T-helper 1 cell treated with Interleukin-12 subunit alpha and Interleukin-12 subunit beta and Interleukin-4 antibody, amounts not matched to agents 30 μg/mL and 1 μg/mL, for 36 hours (primary cell): Measurements from ENCODE around the gene HP1BP3.
A peak's percentile ranks its signal among the peaks of the same experiment; 100 is the strongest.

Experiments
- H3K27ac Mint-ChIP-seq: one replicate; pipeline ENCODE4 v1.8.0; 2021; ENCODE audit warnings: mild to moderate bottlenecking, mixed read lengths
- H3K27me3 Mint-ChIP-seq: one replicate; pipeline ENCODE4 v1.8.0; 2021; ENCODE audit warnings: low read depth, mixed read lengths
- H3K36me3 Mint-ChIP-seq: one replicate; pipeline ENCODE4 v1.8.0; 2021; ENCODE audit warnings: low read depth, mixed read lengths
- H3K4me1 Mint-ChIP-seq: one replicate; pipeline ENCODE4 v1.8.0; 2021; ENCODE audit warnings: low read depth, mixed read lengths
- H3K4me3 Mint-ChIP-seq: one replicate; pipeline ENCODE4 v1.8.0; 2021; ENCODE audit warnings: mild to moderate bottlenecking, moderate library complexity, mixed read lengths
- H3K9me3 Mint-ChIP-seq: one replicate; pipeline ENCODE4 v1.8.0; 2021; ENCODE audit warnings: mixed read lengths

HP1BP3 gene

DNA sequence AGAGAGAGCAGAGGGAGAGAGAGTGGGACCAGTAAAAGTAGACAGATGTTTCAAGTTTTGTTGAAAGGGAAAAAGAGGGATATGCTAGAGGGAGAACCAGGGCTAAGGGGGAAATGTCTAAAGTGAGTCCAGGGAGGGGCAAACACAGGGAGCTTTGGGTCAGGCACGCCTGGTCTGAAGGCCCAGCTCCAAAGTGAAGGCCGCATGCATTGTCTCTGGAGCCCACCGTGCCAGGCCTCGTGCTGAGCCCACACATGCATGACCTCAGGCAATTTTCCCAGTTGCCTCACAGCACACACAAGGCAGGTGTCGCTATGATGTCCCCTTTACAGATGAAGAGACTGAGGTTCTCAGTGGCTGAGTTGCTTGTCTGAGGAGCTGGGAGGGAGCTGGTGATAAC is 85.3 kb downstream of the HP1BP3 start:
- Mint-ChIP-seq H3K4me1 (peaks cover 2% of the 10 kb centered on the region), H3K27ac (no peak overlapping the region), H3K4me3 (no peak overlapping the region), H3K27me3 (peaks cover 7% of the 10 kb centered on the region), H3K9me3 (no peaks in the 10 kb centered on the region), H3K36me3 (no peaks in the 10 kb centered on the region)

DNA sequence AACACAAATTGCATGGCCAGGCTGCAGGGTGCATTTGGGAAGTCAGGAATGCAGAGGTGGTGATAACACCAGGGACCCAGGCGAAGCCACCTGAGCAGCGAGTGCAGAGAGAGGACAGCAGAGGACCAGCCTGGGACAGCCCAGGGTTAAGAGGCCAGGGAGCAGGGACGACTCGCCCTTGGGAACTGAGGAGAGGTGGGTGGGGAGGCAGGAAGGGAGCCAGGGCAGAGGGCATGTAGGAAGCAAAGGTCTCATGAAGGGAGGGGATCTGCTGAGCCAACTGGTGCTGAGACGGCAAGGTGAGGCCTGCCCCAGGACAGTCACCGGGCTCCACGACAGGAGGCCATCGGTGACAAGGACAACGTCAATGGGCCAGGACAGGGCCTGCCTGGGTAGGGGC is 85.7 kb downstream of the HP1BP3 start:
- H3K4me3 Mint-ChIP-seq: no peak overlapping the region
- H3K27ac Mint-ChIP-seq: no peak overlapping the region
- H3K4me1 Mint-ChIP-seq: peaks cover 4% of the 10 kb centered on the region
- H3K27me3 Mint-ChIP-seq: peaks cover 7% of the 10 kb centered on the region
- H3K36me3 Mint-ChIP-seq: no peaks in the 10 kb centered on the region
- H3K9me3 Mint-ChIP-seq: no peaks in the 10 kb centered on the region

DNA sequence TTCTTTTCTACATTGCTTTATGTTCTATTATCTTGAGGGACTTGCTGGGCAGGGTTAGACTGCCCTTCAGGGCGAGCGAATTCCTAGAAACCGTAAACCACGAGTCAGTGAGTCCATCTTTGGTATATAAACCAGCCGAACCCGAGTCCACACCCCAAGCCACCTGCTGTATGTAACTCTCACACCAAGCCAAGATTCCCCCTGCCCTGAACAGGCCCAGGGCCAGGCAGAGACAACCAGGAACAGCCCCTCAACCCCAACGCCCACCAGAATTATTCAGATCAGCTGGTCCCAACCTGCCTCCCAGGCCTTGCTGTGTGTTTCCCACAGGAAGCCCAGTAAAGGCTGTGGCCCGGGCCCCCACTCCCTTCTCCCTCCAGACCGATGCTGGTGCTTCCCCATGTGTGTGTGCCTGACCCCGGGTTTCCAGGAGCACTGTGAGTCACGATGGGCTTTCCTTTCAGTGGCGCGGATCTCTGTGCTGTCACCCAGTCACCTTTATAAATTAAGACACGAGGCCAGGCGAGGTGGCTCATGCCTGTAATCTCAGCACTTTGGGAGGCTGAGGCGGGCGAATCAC is 86.4 kb downstream of the HP1BP3 start:
- Mint-ChIP-seq H3K27ac (no peak overlapping the region), H3K9me3 (no peaks in the 10 kb centered on the region), H3K4me3 (no peak overlapping the region), H3K4me1 (peaks cover 10% of the 10 kb centered on the region), H3K36me3 (no peaks in the 10 kb centered on the region), H3K27me3 (peaks cover 12% of the 10 kb centered on the region)

DNA sequence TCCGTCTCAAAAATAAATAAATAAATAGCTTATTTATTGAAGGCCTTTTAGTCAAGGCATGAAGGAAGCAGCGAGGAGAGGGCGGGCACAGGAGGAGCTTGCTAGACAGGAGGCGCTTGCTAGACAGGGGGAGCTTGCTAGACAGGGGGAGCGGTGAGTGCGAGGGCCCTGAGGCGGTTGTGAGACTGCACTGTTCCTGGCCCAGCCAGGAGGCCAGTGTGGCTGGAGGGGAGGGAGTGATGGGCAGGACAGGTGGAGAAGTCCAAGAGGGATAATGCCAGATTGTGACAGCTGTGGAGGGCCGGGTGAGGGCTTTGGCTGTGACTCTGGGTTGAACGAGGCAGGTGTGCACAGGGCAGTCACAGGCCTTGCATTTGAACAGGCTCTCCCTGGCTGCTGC is 87.5 kb downstream of the HP1BP3 start:
- H3K27ac Mint-ChIP-seq: no peak overlapping the region
- no peak overlapping the region for H3K4me3 Mint-ChIP-seq
- no peaks in the 10 kb centered on the region for H3K36me3 Mint-ChIP-seq
- H3K4me1 Mint-ChIP-seq: peaks cover 10% of the 10 kb centered on the region
- no peaks in the 10 kb centered on the region for H3K9me3 Mint-ChIP-seq
- H3K27me3 Mint-ChIP-seq: peaks cover 18% of the 10 kb centered on the region

DNA sequence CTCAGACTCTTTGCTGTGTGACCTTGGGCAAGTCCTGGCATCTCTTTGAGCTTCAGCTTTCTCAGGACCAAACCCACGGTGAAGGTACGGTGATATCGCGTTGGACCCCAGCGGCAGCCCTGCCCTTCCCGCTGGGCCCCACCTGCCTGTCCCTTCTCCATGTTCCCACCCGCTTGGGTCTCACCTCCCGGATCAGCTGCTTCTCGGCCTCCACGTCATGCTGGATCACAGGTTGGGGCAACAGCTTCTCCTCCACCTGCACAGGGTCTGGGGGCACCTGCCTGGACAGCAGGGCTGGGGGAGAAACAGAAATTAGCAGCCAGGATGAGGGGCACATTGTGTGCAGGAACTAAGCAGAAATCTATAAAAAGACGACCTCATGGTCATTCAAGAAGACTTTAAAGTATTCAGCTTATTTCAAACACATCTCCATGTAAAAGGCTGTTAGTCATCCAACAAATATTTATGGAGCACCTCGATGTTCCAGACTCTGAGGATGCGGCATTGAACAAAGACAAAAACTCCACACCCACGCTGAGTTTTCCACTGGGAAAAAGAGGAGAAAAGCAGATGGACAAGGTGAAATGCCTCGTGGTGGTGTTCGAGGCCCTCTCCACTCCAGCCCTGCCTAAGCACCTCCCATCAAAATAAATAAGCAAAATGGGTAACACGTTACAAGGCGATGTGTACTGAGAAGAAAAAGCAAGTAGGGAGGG is 88.8 kb downstream of the HP1BP3 start:
- Mint-ChIP-seq H3K27ac (no peak overlapping the region), H3K4me1 (peaks cover 10% of the 10 kb centered on the region), H3K27me3 (peaks cover 21% of the 10 kb centered on the region), H3K36me3 (no peaks in the 10 kb centered on the region), H3K9me3 (no peaks in the 10 kb centered on the region), H3K4me3 (no peak overlapping the region)

DNA sequence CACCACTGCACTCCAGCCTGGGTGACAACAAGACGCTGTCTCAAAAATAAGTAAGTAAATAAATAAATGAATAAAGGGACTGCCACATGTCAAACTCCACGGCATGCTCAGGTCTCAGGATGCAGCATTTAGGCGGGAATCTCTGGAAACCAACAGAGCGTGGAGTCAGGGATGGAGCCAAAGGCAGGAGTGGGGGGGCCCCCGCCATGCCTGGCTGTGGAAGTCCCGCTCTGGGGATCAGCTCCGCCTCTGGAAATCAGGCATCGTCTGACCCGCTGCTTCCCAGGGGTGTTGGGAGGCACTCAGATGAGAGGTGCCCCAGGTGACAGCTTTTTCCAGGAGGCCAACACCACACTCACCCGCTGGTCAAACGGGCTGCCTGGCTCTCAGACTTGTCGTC is 89.5 kb downstream of the HP1BP3 start:
- Mint-ChIP-seq H3K27ac (no peak overlapping the region), H3K9me3 (no peaks in the 10 kb centered on the region), H3K4me1 (peaks cover 10% of the 10 kb centered on the region), H3K4me3 (no peak overlapping the region), H3K36me3 (no peaks in the 10 kb centered on the region), H3K27me3 (peaks cover 18% of the 10 kb centered on the region)

DNA sequence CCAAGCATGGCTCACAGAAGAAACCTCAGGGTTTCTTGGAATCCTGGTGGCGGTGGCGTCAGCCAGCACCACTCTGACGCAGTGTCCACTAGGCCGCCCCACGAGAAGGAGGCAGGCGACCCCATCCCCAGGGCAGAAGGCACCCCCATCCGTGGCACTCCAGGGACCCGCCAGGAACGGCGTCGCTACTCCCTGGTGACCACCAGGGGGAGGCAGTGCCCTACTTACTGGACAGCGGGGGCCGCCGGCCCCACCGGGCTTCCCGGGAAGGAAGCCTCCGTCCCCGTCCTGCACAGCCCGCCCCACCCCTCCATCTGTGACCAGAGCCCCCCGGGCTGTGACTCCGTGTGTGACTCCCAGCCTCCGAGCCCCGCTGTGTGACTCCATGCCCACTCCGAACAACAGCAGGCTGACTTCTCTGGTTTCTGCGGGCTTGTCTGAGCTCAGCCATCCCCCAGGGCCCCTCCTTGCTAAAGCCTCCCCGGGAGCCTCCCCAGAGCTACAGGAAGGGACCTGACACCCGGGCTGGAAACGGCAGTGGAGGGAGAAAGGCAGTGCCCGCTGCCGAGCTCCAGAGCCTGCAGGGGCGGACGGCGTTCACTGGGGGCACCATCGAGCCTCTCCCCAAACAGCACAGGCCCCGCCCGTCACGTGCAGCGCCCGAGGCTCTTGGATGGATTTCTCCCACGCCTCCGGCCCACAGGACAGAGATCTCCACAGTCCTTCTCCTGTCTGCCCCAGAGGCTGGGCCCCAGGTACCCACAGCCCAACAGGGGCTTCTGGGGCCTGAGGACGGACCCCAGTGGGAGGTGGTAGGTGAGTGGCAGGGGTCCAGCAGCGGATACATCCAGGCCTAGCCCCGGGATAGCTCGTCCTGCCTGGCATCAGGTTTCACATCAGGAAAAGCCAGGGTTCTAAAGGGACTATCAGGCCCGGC is 90.4 kb downstream of the HP1BP3 start:
- Mint-ChIP-seq H3K4me3 (peak overlapping the region; percentile 80), H3K36me3 (no peaks in the 10 kb centered on the region), H3K27ac (no peak overlapping the region), H3K9me3 (no peaks in the 10 kb centered on the region), H3K4me1 (peaks cover 10% of the 10 kb centered on the region), H3K27me3 (peaks cover 18% of the 10 kb centered on the region)

DNA sequence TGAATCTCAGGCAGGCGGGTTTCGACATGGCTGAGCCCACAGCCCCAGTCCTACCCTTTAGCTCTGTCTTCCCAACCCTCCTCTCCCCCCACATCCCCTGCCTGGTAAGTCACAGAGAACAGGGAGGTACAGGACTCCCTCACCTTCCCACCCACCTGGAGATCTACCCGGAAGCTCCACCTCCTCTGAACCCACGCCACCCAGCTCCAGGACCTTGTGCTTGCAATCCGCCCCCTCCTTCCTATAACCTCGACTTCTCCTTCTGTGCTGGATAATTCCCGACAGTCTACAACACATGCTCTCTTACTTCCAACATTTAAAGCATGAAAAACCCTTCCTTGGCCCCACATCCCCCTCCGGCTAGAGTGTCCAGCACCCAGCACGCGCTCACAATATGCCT is 91.6 kb downstream of the HP1BP3 start:
- Mint-ChIP-seq H3K9me3 (no peaks in the 10 kb centered on the region), H3K4me1 (peaks cover 10% of the 10 kb centered on the region), H3K27me3 (peaks cover 18% of the 10 kb centered on the region), H3K4me3 (peak overlapping the region; percentile 80), H3K36me3 (no peaks in the 10 kb centered on the region), H3K27ac (no peak overlapping the region)

DNA sequence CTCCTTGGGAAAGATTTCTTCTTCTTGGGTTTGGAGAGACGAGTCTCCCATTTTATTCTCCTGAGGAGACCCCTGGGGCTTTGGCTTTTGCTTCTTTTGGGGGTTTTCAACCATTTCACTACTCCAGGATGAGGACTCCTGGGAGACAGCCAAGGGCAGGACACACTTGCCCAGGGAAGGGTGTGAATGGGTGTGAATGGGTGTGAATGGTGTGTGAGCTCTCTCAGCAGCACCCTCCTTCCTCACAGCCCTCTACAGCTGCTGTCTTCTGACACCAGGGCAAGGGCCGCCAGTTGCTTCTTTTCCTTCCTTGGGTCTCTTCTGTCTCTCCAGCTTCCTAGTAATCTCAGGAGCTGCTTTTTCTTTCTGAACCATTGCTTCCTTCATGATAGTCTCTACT is 93.5 kb downstream of the HP1BP3 start:
- Mint-ChIP-seq H3K9me3 (no peaks in the 10 kb centered on the region), H3K36me3 (no peaks in the 10 kb centered on the region), H3K4me3 (no peak overlapping the region), H3K4me1 (peaks cover 10% of the 10 kb centered on the region), H3K27me3 (peaks cover 15% of the 10 kb centered on the region), H3K27ac (no peak overlapping the region)
